Heart left ventricle (tissue), 13 donors: ENCODE data around the gene C22orf31.

Source experiments
- POLR2A ChIP-seq, 2 donors: fragments of 450-650 bp; IDR thresholded peaks; one replicate each; pipeline ENCODE4 v1.6.1; 2017; ENCODE audit warnings: antibody characterized with exemption in 2 of 2, mild to moderate bottlenecking in 2 of 2, moderate library complexity in 2 of 2
- TF ChIP-seq, protein P1 (sequence below), 12 donors: fragments of 200-600 bp; sonication (generic) in 4 of 12; IDR thresholded peaks; one replicate each; pipeline versions ENCODE4 v1.5.0 to v1.8.0; 2018 to 2022; ENCODE audit warnings: antibody characterized with exemption in 12 of 12, mild to moderate bottlenecking in 5 of 12
- donor health status: ischemic (EF 13 %, LVEDD 7.1; RV severe dilation, severe dysfunction).
- donor health status: DM: no; HTN: yes; CAD: no.
- donor health status: DM: no; HTN: no; CAD: no.
- donor health status: ischemic (EF 25% LVEDD 6.9; RV normal size, moderate dysfunction).
- donor health status: ischemic (EF 25% LVEDD 5.7; RV mildly dilated, moderate dysfunction).
- donor health status: ischemic (EF 35%, LVEDD 5.7; RV mildly dilated, moderate dysfunction).
- donor health status: nonischemic (EF 11% LVEDD 7.7; RV severe dilation, severe dysfunction).
- donor health status: DM: yes; HTN: yes; CAD: no.
- donor health status: PGD.
- donor health status: ischemic (EF 29% LVEDD 5.4; RV normal size, mild dysfunction).
- donor health status: nonischemic (EF 23%, LVEDD 6.1; RV moderate dilation, normal function).

DNA sequence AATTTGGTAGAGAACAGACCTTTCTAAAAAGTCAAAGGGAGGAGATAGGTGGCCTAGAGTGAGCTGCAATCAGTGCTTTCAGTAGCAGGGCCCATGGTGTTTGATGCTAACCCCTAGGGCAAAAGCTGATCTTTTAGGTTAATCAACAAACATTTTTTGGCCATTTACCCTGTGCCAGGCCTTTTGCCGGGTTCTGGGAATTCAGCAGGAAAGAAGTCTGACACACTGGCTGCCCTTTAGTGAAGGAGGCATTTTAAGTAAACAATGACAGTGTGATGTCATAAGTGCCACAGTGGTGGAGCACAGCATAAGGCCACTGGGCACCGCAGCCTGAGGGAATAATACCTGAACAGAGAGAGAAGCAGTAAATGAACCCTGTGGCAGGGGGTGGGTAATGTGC is 29.0 kb downstream of the C22orf31 start:
- TF ChIP-seq POLR2A (IDR thresholded peaks at IDR 0.05) = no peak
- TF ChIP-seq, protein P1, sequence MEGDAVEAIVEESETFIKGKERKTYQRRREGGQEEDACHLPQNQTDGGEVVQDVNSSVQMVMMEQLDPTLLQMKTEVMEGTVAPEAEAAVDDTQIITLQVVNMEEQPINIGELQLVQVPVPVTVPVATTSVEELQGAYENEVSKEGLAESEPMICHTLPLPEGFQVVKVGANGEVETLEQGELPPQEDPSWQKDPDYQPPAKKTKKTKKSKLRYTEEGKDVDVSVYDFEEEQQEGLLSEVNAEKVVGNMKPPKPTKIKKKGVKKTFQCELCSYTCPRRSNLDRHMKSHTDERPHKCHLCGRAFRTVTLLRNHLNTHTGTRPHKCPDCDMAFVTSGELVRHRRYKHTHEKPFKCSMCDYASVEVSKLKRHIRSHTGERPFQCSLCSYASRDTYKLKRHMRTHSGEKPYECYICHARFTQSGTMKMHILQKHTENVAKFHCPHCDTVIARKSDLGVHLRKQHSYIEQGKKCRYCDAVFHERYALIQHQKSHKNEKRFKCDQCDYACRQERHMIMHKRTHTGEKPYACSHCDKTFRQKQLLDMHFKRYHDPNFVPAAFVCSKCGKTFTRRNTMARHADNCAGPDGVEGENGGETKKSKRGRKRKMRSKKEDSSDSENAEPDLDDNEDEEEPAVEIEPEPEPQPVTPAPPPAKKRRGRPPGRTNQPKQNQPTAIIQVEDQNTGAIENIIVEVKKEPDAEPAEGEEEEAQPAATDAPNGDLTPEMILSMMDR (IDR thresholded peaks at IDR 0.05) = no peak
